ENCODE data around the gene HFM1.
"Not testable (repeated sequence)": the region's sequence is repeated elsewhere in the genome, so short reads cannot be mapped to it uniquely, and the experiment has no call there.

The HFM1 gene

GRCh38 chr1:91372230-91372629 is 32.4 kb downstream of the HFM1 start:
- not testable (repeated sequence) for DNase-seq

DNA sequence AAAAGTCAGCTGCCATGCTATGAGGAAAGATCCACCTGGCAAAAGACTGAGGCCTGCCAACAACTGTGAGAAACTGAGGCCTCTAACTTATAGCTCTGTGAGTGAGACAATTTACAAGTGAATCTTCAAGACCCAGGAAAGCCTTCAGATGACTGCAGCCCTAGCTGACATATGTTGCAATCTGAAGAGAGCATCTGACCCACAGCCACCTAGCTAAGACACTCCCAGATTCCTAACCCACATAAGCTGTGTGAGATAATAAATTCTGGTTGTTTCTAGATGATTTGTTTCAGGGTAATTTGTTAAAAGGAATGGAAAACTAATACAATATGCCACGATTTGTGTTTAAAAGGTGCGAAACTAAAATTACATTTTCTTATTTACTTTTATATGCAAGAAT is 55.1 kb downstream of the HFM1 start:
- peak; percentile 18 for DNase-seq

DNA sequence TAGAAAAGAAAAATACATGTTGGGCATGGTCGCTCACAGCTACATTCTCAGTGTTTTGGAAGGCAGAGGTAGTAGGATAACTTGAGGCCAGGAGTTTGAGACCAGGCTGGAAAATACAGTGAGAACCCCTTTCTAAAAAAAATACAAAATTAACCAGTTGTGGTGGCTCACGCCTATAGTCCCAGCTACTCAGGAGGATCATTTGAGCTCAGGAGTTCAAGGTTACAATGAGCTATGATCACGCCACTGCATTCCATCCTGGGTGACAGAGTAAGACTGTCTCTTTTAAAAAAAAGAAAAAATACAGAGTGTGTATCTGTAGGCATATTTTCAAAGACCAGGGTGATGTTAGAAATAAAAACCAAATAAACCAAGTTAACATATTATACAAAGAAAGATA is 57.8 kb downstream of the HFM1 start:
- no peak for DNase-seq

DNA sequence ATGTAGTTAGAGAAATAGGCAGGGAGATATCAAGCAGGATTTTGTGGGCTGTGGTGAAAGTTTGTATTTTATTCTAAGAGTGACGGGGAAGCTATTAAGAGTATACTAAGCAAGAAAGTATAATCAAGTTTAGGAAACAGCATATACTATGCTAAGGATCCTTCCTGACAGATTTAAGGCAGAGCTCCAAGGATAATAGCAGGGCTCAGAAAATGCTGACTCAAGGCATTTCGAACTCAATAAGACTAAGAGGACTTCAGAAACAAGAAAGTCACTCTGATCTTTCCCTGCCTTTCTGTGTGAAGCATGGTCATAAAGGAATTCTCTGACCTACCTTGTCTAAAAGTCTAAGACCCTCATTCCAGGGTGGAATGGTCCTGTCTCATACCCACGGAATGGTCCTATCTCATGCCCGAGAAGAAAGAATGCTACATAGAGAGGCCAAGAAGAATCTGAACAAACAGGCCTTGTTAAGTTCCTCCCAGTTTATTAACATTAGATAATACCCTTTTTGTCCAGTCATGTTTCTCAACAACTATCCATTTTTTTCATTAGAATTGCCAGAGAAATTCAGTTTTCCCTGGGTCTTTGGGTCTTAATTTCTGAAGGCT is 59.1 kb downstream of the HFM1 start:
- DNase-seq, result no peak

DNA sequence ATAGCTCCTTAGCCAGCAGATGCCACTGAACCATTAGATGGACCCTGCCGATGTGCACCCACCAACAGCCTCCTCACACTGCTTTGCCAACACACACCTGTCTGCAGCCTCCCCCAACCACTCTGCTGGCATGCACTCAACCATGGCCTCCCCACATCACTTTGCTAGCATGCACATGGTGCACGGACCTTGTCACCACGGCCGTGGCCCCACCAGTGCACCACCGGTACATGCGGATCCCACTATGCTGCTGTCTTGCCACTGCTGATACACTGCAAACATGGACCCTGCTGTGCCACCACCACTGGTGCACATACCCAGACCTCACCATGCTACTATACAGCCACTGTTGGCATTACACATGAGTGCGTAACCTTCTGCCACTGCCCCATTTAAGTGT is 66.1 kb downstream of the HFM1 start:
- DNase-seq, result no peak

GRCh38 chr1:91335603-91336002 is 69.0 kb downstream of the HFM1 start:
- DNase-seq, result peak; percentile 49

- no peak for DNase-seq
Observed at GRCh38 chr1:91334856-91335255, 69.8 kb downstream of the HFM1 start.

DNA sequence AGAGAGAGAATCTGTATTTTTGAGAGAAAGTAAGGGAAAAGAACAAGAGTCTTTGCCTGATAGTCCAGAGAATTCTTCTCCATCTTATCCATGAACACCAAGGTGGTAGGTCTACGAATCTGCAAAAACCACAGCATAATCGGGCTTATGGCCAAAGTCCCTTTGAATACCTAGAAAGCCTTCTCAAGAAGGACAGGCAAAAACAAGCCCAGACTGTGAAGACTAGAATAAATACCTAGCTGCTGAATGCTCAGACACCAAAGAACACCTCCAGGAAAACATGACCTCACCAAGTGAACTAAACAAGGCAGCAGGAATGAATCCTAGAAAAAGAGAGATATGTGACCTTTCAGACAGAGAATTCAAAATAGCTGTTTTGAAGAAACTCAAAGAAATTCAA is 79.2 kb downstream of the HFM1 start:
- DNase-seq, result no peak

- no peak for DNase-seq
Observed at GRCh38 chr1:91314643-91315042, 90.0 kb downstream of the HFM1 start.

DNA sequence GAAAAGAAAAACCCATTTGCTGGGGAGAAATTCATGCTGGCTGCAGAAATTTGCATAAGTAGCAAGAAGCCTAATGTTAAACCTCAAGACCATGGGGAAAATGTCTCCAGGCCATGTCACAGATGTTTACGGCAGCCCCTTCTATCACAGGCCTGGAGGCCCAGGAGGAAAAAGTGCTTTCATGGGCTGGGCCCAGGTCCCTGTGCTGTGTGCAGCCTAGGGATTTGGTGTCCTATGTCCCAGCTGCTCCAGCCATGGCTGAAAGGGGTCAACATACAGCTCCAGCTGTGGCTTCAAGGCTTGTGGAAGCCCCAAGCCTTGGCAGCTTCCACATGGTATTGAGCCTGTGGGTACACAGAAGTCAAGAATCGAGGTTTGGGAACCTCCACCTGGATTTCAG is 93.0 kb downstream of the HFM1 start:
- no peak for DNase-seq

DNA sequence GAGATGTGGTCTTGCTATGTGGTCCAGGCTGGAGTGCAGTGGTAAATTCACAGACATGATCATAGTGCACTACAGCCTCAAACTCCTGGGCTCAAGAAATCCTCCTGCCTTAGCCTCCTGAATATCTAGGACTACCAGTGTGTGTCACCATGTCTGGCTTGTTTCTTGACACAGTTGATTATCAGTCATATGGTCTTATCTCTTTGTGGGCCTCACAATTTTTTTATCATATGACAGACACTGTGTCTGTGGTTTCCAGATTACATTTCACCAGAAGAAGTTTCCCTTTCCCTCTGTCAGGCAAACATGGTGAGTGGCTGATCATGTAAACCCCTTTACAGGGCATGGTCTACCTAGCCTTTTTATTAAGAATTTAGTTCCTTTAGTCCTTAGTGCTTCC is 96.1 kb downstream of the HFM1 start:
- no peak for DNase-seq

DNA sequence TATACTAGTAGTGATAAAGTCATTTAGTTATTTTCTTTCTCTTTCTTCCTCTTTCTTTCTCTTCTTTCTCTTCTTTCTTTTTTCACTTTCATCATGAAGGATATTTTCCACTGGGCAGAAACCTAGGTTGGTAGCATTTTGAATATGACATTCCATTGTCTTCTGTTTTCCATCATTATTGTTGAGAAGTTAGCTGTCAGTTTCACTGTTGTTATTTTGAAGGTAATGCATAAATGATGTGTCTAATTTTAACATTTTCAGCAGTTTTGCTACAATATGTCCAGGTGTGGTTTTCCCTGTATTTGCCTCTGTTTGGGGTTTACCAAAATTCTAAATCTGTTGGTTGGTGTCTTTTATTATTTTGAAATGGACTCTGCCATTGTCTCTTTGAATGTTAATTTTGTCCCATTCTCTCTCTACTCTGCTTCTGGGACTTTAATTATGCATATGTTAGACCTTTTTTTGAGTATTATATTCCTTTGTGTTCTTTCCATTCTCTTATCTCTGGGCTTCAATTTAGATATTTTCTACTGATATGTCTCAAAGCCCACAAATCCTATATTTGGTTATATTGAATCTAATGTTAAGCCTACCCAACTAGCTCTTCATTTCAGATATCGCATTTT is 96.7 kb downstream of the HFM1 start:
- DNase-seq, result no peak

DNA sequence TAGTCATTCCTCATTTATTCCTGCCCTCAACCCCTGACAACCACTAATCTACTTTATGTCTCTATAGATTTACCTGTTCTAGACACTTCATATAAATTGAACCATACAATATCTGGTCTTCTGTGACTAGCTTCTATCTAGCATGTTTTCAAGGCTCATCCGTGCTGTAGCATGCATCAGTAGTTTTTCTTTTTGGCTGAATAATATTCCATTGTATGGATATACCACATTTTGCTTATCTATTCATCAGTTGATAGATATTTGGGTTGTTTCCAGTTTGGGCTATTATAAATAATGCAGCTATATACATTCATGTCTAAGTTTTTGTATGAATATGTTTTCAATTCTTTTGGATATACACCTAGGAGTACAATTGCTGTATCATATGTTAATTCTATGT is 101.5 kb downstream of the HFM1 start:
- DNase-seq, result no peak

GRCh38 chr1:91288843-91289553 is 115.6 kb downstream of the HFM1 start:
- DNase-seq, result not testable (repeated sequence)

GRCh38 chr1:91286962-91287317 is 117.7 kb downstream of the HFM1 start:
- not testable (repeated sequence) for DNase-seq

DNA sequence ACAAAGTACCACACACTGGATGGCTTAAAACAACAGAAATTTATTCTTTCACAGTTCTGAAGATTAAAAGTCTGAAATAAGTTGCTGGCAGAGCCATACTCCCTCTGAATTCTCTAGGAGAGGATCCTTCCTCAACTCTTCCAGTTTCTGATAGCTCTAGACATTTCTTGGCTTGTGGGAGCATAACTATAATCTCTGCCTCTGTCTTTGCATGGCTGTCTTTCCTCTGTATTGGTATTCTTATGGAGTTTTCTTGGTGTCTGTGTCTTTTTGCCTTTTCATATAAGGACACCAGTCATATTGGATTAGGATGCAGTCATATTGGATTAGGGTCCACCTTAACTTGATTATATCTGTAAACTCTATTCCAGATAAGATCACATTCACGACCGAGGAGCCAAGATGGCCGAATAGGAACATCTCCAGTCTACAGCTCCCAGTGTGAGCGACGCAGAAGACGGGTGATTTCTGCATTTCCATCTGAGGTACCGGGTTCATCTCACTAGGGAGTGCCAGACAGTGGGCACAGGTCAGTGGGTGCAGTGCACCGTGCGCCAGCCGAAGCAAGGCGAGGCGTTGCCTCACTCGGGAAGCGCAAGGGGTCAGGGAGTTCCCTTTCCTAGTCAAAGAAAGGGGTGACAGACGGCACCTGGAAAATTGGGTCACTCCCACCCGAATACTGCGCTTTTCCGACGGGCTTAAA is 118.2 kb downstream of the HFM1 start:
- DNase-seq, result peak; percentile 76

DNA sequence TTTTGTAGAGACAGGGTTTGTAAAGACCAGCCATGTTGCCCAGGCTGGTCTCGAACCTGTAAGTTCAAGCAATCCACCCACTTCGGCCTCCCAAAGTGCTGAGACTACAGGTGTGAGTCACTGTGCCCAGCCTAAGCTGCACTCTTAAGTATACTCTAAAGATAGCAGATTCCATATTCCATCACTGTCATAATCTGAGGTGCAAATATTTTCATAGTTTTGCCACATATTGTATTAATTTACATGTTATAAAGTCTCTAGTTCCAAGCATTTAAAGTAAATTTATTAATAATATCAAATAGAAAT is 121.3 kb downstream of the HFM1 start:
- peak; percentile 14 for DNase-seq

- peak; percentile 88 for DNase-seq
Observed at GRCh38 chr1:91282695-91283420, 121.8 kb downstream of the HFM1 start.

DNA sequence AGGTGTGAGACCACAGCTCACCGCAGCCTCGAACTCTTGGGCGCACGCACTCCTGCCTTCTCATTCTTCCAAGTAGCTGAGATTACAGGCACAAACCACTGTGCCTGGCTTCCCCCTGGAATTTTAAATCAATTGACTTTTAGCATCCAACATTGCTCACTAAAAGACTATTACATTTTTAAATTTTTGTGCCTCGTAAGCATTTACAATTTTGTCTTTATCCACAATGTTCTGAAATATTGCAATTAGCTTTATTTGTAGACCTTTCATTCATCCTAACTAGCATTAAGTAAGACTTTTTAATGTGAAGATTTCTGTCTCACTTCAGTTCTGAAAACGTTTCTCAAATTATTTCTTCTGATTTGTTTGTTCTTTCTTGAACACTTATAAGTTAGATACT is 122.9 kb downstream of the HFM1 start:
- DNase-seq, result no peak

DNA sequence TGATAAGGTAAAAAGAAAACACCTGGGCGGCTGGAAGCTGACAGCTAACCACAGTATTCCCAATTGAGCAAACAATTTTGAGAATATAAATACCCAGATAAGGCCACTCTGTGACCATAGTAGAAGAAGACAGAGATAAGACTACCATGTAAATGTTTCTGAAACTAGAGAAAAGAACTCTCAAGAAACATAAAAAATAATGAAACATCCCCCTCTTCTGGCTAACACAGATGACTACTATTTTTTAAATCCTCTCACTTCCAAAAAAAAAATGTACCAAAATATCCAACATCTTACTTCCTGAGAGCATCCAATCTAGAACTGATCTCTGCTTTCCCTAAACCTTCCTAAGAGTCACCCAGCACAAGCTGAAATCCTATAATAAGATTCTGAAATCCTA is 125.9 kb downstream of the HFM1 start:
- DNase-seq, result peak; percentile 95

DNA sequence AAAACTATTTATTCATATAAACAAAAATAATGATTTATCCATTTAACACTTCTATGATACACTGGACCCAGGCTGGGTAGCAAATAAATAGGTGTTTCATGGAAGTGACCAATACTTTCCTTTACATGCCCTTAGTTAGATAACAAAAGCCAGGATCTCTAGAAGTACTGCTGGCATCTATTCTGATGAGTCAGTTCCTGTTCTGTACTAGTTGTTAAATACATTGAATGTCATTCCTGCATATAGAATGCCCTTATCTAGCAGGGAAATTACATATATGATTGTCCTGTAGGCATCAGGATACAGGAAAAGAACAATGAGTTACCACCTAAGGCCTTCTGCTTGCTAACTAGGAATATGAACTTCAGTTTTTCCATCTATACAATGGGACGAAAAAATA is 130.8 kb downstream of the HFM1 start:
- DNase-seq, result no peak

DNA sequence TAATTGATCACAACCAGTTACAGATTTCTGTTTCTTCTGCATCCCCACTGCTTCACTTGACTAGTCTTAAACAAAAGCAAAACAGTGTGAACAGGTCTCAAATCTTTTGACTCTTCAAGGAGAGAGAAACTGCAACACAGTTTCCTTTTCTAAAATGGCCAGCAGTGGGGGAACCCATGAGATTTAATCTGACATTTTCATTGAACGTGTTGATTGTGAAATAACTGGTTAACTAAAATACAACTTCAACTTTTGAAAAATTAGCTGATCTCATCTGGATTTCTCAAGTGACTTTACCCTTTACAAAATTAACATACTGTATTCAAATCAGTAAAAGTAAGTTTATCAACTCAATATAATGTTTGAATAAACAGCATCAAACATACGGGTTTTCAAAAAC is 143.0 kb downstream of the HFM1 start:
- no peak for DNase-seq

DNA sequence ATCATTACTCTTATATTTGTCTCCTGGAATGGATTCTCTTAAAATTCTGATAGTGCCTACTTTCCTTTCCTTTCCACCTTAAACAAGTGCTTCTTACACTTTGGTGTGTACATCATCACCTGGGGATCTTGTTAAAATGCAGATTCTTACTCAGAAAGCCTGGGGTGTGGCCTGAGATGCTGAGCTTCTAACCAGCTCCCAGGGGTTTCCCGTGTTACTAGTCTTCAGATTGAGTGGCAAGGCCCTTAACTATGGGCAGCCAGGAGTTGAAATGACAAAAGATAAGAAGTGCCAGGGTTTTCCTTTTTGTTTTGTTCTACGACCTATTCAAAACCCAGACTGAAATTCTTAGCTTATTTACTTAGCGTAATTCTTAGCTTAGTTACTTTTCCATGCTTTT is 159.2 kb downstream of the HFM1 start:
- no peak for DNase-seq

DNA sequence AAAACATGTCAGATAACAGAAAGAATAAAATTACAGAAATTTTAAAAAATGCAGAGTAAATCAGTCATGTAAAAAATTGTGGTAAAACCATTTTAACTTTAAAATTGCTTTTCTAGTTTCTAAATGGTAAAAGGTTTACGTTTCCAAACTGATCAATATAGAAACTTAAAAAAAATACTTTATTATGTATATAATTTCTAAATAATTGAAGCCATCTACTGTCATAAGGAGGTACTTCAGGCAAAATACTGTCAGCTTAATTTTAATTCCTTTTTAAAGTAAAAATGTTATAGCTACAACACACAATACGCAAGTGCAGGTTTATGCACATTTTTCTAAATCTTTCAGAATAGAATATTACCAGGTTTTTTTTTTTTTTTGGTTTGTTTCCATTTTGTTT is 159.9 kb downstream of the HFM1 start:
- no peak for DNase-seq
